GM19025 (cell line): ENCODE results near the gene DYNLT5.
A peak's percentile ranks its signal among the peaks of the same experiment; 100 is the strongest.
"Not testable (repeated sequence)": the region's sequence is repeated elsewhere in the genome, so short reads cannot be mapped to it uniquely, and the experiment has no call there.

Source experiments
- ATAC-seq: cut with Tn5 transposase; IDR thresholded peaks from one replicate; pipeline ENCODE4 v1.9.1; 2021; ENCODE audit warnings: mild to moderate bottlenecking, low read depth, moderate library complexity; ENCODE audit not compliant: unreplicated experiment

DYNLT5 gene, protein sequence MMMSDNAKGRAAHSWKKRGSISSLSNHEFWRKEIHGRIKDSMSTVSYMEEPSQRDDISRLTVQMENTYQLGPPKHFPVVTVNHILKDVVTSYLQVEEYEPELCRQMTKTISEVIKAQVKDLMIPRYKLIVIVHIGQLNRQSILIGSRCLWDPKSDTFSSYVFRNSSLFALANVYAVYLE

DNA sequence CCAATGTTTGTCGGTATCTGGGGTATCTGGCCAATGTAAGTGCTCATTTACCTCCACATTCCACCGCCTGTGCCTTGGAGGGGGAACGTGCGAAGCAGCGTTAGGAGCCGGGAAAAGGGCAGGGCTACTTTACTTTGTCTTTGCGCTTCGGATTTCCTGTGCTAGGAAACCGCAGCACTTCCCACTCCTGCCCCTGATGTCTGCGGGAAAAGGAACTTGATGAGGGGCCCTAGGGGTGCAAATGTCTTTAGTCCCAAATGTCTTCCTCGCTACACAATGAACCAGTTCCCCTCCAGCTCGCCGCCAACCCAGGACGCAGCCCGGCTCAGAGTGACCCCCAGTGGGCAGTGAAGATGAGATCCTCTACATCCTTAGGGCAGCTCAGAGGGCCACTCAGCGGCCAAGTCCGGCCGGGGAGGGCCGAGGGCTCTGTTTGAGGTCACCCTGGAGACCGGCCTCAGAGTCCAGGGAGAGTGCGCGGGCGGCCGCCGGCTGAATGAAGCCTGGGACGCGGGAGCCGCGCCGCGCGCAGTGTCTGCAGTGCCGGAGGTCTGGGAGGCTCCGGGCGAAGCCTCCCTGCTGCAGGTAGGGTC, at the start of gene DYNLT5:
TSS of gene DYNLT5 (plus strand) at position 460 of the 593 bp plus-strand sequence. CDS start 2,200 bp downstream, outside the sequence.
- ATAC-seq = no peak

DNA sequence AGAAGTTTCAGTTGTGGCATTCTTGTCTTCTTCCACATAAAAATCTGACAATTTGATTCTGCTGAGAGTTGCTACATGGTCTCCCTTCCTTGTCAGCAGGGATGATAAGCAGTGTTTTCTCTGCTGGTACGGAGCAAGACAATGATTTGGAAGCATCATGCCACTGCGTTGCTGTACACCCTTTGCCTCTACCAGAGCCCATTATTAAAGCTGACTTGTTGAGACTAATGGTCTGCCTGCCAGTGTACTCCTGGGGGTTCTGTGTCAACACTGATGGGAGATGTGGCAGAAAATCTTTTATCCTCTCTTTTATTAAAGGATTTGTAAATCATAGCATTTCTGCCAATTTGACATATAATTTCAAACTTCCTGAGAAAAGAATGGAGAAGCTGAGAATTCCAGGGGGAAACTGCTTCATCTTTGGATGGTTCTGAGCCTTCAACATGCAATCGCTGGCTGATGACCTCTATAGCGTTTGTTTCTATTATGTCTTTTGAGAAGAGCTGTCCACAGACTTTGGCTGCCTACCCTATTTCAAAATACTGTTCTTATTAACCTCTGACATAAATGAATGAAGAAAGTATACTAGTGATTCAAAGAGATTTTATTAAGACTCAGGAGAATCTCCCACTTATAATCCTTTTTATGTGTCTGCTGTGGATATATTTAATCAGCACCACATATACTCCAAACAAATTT, 47.9 kb upstream of the DYNLT5 start:
- no peak for ATAC-seq

- no peak for ATAC-seq
Measured at GRCh38 chr1:66705110-66705509, 47.1 kb upstream of the DYNLT5 start.

- ATAC-seq = no peak
Measured at GRCh38 chr1:66711420-66711819, 40.8 kb upstream of the DYNLT5 start.

DNA sequence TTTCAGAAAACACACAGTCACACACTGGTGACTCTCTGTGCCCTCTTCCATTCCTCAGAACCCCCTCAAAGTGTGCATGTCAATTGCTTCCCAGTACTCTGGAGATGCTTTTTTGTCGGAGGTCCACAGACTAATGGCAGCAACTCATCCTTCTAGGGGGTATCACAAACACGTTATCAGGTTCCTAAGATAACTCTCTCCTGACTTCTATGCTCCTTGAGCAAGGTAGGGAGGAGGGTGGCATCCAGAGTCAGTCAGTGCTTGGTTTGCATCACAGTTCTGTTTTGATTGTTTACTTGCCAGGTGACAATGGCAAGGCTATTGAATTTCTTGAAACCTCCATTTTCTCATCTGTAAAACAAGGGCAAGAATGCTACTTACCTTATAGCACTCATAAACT, 39.4 kb upstream of the DYNLT5 start:
- ATAC-seq = no peak

- no peak for ATAC-seq
Measured at GRCh38 chr1:66723985-66724384, 28.3 kb upstream of the DYNLT5 start.

GRCh38 chr1:66725885-66726665, 26.2 kb upstream of the DYNLT5 start:
- ATAC-seq = no peak

GRCh38 chr1:66728021-66728420, 24.2 kb upstream of the DYNLT5 start:
- no peak for ATAC-seq

- not testable (repeated sequence) for ATAC-seq
Measured at GRCh38 chr1:66728716-66729115, 23.5 kb upstream of the DYNLT5 start.

DNA sequence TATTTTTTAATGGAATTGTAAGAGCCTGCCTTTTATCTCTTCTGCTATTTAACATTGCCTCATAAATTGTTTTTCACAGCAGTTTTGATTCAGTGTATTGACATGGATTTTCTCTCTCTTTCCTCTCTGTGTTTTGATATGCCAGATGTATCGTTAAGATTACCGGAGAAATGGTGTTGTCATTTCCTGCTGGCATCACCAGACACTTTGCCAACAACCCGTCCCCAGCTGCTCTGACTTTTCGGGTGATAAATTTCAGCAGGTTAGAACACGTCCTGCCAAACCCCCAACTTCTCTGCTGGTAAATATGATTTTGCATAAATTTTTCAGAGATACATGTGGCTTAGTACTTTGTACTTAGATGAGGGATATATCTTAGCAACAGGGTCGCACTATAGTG, 23.1 kb upstream of the DYNLT5 start:
- ATAC-seq = no peak

DNA sequence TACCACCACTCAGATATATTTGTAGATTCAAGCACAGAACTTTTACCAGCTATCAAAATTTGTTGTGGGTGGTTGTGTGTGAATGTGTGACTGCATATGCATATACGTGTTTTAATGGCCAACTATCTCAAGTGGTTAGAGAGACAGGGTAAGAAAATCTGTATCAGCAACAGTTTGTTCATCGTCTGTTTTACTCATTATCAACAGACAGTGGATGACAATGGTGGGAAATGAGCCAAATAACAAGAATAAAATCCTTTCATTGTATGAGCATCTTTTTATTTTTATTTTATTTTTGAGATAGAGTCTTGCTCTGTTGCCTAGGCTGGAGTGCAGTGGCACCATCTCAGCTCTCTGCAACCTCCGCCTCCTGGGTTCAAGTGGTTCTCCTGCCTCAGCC, 22.7 kb upstream of the DYNLT5 start:
- ATAC-seq = no peak

DNA sequence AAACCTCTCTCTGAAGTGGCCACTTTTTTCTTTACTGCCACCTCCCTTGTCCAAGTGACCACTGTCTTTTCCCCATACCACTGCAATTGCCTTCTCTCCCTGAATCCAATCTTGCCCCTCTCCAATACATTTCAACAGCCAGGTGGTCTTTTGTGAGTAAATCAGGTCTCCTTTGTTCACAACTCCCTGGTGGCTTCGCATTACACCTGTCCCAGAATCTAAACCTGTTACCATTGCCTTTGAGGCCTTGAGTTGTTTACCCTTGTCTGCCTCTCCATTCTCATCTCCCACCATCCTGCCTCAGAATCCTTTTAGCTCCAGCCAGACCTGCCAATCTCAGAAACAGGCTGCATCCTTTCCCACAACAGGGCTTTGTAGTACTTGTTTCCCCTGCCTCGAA, 21.8 kb upstream of the DYNLT5 start:
- ATAC-seq = no peak

DNA sequence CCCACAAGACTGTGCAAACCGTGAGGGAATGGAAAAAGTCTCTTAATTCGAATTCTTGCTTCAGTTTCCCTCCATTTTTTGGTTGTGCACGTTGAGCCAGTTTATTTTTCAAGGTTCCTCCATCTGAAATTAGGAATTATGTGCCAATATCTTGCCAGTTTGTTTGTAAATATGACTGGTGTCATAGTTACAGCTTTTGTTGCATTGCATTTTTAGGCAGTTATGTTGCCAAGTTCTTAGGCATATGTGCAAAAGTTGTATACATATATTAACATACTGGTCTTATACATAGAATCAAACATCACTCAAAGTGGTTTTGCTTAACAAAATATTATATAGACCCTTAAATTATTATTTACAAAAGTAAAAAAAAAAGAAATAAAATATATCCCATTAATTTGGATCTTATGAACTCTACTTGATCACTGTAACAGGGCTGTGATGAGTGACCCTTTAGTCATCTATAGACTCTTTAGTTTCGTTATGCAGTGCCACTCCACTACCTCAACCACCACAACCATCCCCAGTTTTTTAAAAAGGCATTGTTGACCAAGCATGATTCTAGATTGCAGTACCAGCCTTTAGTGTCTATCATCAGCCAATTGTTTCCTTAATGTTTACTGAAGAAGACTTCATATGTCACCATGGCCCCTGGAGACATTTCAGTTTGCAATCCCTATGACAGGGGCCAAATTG, 20.9 kb upstream of the DYNLT5 start:
- ATAC-seq = peak; percentile 41

- ATAC-seq = no peak
Measured at GRCh38 chr1:66732407-66733166, 19.7 kb upstream of the DYNLT5 start.

- ATAC-seq = no peak
Measured at GRCh38 chr1:66733348-66734017, 18.8 kb upstream of the DYNLT5 start.

DNA sequence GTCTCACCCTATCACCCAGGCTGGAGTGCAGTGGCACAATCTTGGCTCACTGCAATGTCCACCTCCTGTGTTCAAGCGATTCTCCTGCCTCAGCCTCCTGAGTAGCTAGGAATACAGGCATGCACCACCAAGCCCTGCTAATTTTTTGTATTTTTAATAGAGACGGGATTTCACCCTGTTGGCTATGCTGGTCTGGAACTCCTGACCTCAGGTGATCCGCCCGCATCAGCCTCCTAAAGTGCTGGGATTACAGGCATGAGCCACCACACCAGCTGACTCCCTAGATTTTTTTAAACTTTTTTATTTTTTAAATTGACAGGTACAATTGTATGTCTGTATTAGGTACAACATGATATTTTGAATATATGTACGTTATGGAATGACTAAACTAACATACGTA, 17.7 kb upstream of the DYNLT5 start:
- not testable (repeated sequence) for ATAC-seq

DNA sequence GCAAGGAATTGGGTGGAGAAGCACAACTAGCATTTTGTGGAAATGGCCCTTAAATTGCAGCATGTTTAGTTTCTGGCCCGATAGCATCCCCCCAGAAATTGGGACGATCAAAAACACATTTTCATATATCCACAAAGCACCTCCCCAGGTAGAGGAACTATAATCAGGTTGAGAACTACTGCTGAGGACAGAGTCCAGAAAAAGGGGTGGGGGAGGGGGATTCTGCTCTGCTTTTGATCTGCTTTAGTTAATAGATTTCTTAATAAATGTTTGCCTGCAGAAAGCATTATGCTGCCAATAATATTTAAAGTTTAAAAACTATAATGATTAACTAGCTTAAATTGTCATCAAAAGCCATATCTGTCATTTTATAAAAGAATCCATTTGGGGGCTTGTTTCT, 14.4 kb upstream of the DYNLT5 start:
- ATAC-seq = no peak

GRCh38 chr1:66739401-66740157, 12.7 kb upstream of the DYNLT5 start:
- ATAC-seq = no peak

- no peak for ATAC-seq
Measured at GRCh38 chr1:66745451-66745850, 6.8 kb upstream of the DYNLT5 start.
